CD4-positive, alpha-beta T cell treated with Interleukin-17A for 1 hour (primary cell): ENCODE measurements around the gene SIGLEC14.
A peak's percentile ranks its signal among the peaks of the same experiment; 100 is the strongest.
"Not testable (repeated sequence)": the region's sequence is repeated elsewhere in the genome, so short reads cannot be mapped to it uniquely, and the experiment has no call there.

Experiments used
- DNase-seq: peaks from one replicate; pipeline ENCODE4 v3.0.0-alpha.2; 2020

SIGLEC14 gene, protein sequence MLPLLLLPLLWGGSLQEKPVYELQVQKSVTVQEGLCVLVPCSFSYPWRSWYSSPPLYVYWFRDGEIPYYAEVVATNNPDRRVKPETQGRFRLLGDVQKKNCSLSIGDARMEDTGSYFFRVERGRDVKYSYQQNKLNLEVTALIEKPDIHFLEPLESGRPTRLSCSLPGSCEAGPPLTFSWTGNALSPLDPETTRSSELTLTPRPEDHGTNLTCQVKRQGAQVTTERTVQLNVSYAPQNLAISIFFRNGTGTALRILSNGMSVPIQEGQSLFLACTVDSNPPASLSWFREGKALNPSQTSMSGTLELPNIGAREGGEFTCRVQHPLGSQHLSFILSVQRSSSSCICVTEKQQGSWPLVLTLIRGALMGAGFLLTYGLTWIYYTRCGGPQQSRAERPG

GRCh38 chr19:51646730-51647129 is at the start of gene SIGLEC14:
SIGLEC14 (minus strand) TSS chr19:51646825; CDS start chr19:51646759, 66 bp downstream.
- not testable (repeated sequence) for DNase-seq

DNA sequence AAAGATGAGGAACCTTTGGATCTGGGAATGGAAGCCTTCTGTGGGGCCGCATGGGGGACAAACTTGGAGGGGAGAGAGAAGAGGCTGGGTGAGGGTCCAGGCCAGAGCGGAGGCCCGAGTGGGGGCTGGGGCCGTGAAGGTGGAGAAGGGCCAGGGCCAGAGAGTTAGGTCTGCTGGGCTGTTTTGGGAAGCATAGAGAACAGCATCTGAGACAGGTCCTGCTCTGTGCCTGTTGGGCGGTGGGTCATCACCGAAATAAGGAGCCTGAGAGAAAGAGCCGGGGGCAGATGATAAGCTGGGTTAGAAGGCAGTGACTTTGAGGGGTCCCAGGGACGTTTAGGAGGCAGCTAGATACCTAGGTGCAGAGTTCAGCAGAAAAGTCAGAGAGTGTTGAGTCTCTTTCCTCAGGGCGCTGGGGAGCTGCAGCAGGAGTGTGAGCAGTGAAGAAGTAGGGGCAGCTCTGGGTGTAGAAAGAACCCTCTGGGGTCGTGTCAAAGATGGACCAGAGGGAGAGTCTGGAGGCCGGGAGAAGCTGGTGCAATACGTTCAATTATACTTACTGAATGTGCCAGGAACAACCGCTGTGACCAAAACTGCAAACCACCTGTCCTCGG is 49.2 kb upstream of the SIGLEC14 start:
- DNase-seq = no peak

GRCh38 chr19:51695088-51695487 is 48.5 kb upstream of the SIGLEC14 start:
- DNase-seq = no peak

DNA sequence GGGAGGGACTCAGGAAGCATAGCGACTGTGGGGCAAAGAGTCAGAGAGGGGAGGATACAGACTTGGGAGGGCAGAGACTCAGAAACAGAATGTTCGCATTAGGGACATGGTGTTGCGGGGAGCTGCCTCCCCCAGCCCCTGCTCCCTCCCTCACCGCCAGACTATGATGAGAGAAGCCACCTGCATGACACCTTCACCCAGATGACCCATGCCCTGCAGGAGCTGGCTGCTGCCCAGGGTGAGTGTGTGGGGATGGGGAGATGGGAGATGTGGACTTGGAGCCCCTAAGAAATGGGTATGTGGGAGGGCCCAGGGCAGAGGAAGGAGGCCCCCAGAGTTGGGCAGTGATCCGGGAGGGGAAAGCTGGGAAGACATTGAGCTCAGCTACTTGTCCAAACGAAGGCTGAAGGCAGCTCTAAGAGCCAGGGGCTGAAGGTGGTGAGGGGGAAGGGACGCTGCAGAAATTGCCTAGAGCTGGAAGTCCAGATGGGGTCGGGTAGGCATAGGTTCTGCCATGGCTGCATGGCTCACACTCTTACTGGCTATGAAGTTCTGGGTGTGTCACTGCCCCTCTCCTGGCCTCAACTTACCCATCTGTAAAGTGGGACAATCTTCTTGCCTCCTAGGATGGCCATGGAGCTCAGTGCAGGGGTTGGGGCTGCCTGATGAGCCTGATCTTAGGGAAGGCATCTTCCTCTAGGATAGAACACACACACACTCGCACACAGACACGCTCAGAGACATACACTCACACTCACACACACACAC is 47.9 kb upstream of the SIGLEC14 start:
- DNase-seq = no peak

DNA sequence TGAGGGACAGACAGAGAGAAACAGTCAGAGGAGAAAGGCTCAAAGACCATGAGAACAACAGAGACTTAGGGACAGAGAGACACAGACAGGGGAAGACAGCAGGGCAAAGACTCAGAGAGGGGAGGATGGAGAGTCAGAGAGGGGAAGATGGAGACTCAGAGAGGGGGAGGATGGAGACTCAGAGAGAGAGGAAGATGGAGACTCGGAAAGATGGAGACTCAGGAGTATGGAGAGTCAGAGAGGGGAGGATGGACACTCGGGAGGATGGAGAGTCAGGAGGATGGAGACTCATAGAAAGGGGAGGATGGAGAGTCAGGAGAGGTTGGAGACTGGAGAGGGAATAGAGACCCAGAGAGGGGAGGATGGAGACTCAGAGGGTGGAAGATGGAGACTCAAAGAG is 47.2 kb upstream of the SIGLEC14 start:
- DNase-seq = no peak

- DNase-seq = no peak
Observed at GRCh38 chr19:51693260-51693659, 46.6 kb upstream of the SIGLEC14 start, which contains the start of gene SPACA6. SPACA6 (plus strand) TSS chr19:51693330; CDS start chr19:51693527, 197 bp downstream.

DNA sequence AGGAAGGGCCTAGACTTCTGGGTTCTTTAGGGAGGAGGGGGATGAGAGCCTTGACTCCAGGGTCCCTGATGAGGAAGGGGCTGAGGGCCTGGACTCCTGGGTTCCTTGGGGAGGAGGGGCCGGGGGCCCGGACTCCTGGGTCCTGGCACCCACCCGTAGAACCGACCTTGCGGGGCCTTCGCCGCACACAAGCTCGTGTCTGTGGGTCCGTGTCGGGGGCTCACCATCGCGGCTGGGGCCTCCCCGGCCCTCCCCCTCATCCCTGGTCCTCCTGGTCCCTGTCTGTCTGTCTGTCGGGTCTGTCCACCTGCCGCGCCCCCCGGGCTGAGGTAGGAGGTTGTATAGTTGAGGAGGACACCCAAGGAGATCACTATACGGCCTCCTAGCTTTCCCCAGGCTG is 45.8 kb upstream of the SIGLEC14 start:
- DNase-seq = no peak

DNA sequence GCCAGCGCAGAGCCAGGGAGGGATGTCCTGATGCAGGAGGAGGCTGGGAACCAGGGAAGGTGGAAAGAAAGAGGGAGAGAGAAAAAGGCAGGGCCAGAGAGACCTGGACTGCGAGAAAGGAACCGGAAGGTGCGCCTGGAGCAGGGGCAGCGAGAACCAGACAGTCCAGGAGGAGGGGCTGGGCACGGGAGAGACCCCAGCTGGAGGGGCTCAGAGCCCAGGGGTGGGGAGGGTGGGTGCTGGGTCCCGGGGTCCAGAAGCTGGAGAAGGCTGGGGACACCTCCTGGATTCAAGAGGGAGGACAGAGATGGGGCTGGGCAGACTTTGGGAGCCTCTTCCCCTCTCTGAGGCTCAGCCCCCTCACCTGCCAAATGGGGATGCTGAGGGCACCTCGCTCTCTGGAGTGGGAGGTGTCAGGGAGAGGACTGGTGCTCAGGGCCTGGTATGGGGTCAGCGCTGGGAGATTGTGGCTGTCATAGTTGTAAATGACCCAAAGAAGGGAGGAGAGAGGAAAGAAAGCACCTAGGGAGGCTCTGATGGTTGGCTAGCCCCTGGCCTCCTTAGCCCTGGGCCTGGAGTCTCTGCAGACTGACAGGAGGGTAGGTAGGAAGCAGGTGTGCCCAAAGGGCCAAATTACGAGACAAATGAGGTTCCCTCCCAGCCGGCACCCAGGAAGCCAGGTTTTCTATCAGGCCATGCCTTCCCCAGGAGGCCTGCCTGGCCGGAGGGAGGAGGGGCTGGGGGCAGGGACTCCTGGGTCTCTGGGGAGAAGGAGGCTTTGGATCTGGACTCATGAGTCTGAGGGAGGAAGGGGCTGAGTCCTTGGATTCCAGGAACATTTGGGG is 45.2 kb upstream of the SIGLEC14 start:
- no peak for DNase-seq

DNA sequence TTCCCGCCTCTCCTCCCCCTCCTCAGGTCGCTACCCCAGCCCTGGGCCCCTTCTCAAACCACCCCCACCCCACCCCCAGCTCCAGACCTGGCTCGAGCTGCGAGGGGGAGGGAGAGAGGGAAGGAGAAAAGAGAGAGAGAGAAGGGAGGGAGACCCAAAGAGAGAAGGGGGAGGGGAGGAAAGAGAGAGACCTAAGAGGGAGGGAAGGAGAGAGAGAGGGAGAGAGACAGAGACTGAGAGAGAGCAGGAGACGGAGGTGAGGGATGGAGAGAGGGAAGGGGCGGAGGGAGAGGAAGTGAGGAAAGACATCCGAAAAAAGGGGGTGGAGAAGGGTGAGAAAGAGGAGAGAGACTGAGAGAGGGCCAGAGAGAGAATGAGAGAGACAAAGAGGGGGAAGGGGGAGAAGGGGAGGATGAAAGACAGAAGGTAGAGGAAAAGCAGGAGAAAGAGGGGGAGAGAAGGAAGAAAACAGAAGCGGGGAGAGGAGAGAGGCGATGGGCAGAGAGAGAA is 44.5 kb upstream of the SIGLEC14 start:
- peak; percentile 22 for DNase-seq

- DNase-seq = peak; percentile 88
Observed at GRCh38 chr19:51690454-51691073, 43.9 kb upstream of the SIGLEC14 start.

DNA sequence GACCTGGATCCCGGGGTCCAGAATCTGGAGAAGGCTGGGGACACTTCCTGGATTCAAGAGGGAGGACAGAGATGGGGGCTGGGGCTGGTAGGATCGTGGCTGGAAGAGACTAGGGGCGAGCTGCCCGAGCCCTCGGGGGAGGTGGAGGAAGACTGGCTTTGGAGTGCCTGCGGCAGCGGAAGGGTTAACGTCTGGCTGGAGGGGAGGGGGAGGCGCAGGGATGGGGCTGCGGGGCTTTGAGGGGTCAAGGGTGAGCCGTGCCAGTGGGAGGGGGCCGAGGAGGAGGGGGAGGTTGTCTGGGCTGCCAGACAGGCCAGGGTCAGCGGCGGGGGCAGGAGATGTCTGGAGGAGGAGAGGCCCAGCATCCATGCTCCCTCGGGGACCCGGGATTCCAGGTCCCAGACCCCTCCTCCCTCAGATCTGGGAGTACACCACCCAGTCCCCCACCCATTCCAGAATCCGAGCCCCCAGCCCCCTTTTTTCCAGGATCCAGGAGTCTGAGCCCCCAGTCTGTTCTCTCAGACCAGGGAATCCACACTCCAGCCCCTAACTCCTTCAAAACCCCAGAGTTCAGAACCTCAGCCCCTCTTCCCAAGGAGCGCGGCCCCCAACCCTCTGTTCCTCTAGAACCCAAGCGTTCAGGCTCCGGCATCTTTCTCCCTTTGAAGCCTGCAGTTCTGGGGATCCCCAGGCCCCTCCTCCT is 43.3 kb upstream of the SIGLEC14 start:
- DNase-seq = no peak

GRCh38 chr19:51688671-51689571 is 42.3 kb upstream of the SIGLEC14 start:
- DNase-seq = peak; percentile 30

DNA sequence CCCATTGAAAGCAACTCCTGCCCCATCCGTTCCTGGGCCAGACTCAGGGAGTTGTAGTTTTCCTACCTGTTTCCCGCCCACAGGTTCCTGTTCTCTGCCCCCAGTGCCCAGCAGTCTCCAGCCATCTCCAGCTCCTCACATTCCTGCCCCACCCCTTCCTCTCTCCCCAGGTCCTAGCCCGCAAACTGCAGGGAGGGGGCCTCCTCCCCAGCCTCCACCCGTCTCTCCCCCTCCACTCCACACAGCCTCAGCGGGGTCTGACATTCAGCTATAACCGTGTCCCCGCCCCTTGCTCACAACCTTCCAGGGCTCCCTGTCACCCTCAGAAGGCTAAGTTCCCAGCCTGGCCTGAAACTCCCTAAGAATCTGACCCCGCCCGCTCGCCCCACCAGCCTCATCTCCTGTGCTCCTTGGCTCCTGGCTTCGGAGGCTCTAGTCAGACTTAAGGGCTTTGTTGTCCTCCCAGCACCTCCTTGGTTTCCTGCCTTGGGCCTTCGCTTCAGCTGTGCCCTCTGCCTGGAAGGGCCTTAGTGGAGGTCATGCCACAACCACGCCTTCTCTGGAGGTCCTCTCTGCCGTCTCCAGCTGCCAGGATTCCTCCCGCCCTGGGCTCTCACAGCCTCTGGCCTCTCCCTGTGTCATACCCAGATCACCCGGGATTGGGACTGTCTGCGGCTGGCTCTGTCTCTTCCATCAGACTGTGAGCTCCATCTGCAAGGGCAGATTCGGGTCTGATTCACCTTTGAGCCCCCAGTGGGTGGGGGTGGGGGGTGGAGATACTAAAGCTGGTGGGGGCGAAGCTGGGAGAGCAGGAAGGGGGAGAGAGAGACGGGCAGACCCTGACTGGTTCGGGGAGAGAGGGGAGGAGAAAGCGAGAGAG is 41.4 kb upstream of the SIGLEC14 start:
- no peak for DNase-seq

GRCh38 chr19:51686171-51686570 is 39.5 kb upstream of the SIGLEC14 start:
- no peak for DNase-seq

DNA sequence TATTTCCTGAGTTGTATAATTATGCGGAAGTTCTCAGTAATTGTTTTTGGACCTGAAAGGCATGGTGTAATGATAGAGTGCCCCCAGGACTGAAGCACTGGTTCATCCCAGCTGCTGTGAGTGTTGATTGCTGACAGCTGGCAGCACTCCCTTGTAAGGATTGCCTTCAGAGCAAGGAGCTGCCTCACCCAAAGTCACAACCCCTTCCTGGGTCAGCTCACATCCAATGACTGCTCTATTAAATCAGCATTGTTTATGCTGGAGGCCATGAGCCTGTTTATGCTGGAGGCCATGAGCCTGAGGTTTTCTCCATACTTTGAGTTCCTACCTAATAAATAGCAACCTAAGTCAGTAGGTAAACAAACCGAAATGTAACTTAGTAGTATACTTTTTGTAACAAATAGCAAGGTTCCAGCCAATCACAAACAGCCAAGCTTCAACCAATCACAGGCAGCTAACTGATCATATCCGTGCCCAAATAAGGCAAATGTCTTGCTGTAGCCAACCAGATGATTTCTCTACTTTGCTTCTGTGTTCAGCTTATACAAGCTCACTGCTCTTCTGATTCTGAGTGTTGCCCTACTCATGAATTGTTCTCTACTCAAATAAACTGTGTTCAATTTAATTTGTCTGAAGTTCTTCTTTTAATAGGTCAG is 34.8 kb upstream of the SIGLEC14 start:
- DNase-seq = no peak

DNA sequence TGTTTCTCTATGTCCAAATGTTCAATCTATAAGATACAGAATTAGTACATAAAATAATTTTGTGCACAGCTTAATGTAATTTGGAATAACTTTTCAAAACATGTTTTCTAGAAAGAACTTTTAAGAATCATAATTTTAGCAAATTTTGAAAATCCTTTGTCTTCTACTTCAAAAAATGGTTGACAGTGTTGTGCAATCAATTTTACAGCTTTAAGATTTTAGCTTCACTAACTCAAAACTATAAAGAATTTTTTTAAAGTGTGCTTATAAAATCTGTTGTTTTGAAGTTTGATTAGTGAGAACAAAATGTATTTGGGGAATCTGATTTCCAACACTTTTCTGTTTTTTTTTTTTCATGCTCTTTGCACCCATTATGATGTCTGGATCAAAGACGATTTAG is 33.8 kb upstream of the SIGLEC14 start:
- no peak for DNase-seq

GRCh38 chr19:51676566-51677083 is 30.0 kb upstream of the SIGLEC14 start:
- peak; percentile 36 for DNase-seq

DNA sequence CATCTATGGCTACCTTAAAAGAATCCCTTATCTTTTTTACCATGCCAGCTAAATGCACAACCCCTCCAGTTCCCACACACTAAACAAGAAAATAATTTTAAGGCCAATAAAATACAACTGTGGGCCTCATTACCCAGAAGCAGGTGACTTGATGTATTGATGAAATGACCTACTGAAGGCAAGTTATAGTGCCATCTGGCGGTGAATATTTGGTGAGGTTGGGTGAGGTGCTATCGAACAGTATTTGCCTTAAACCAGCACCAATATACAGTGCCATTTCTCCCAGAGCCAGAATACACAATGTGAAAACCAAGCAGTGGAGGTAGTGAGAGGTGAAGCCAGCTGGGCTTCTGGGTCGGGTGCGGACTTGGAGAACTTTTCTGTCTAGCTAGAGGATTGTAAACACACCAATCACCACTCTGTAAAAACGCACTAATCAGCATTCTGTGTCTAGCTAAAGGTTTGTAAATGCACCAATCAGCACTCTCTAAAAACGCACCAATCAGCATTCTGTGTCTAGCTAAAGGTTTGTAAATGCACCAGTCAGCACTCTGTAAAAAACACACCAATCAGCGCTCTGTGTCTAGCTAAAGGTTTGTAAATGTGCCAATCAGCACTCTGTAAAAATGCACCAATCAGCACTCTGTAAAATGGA is 29.4 kb upstream of the SIGLEC14 start:
- peak; percentile 40 for DNase-seq
